Measurements from ENCODE around the gene UMODL1.
A peak's percentile ranks its signal among the peaks of the same experiment; 100 is the strongest.
"Not testable (repeated sequence)": the region's sequence is repeated elsewhere in the genome, so short reads cannot be mapped to it uniquely, and the experiment has no call there.

Gene UMODL1

DNA sequence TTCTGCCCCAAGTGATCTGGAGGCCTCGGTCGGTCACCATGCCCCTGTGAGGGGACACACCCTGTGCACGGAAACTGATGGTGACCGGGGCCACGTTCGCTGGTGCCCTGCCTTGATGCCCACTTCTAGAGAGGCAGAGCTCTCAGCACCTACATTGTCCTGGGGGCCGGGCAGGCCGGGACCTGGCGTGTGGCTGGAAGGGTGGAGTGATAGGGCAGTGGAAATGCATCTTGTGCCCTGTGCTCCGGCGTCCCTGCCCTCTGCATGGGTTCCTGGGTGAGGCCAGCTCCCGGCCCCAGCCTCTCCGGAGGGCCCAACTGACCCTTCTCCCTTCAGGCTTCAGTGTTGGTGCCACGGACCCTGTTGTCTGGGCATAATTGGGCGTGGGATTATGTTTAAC lies 11.0 kb upstream of the UMODL1 start:
- DNase-seq (ENCODE audit: low read depth in 2 of 2), result no peak

DNA sequence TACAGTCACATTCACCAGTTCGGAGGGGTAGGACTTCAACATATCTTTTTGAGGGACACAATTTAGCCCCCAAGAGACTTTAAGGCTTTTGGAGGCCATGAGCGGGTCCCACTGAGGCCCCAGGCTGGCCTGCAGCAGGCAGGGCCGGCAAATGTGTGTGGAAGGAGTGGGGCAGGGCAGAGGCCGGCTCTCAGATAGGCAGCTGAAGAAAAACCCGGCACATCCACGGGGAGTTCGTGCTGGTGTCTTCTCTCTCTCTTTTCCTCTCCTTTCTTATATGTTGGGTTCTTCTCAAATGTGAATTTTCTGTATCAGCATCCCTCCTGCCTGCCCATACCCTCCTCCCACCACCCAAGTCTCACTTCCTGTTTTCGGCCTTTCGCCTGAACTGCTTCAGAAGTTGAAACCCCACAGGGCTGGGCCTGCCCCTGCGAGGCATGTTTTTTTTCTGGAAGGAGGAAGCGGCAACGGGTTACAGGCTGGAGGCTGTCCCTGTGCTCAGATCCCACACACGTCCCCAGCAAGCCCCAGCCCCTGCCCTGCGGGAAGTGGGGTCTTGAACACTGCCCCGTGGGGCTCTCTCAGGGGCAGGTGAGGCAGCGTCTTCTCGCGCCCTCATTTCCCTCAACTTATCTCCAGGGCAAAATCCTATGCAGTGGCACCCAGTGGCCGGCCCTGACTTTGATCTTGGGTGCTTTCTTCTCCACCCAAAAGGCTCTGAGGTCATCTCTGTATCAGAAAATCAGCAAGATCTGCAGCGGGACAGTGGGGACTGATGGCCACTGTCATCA lies 9.7 kb upstream of the UMODL1 start:
- no peak for DNase-seq (ENCODE audit: low read depth in 2 of 2)

GRCh38 chr21:42061986-42062235 lies 9.2 kb upstream of the UMODL1 start:
- DNase-seq (ENCODE audit: low read depth in 2 of 2), result no peak

- DNase-seq (ENCODE audit: low read depth in 2 of 2), result peak; percentile 57 to 76
These were observed 8.7 kb upstream of the UMODL1 start for GRCh38 chr21:42062236-42063022.

- no peak for DNase-seq (ENCODE audit: low read depth in 2 of 2)
These were observed 7.9 kb upstream of the UMODL1 start for GRCh38 chr21:42063191-42063570.

GRCh38 chr21:42063571-42064521 lies 7.3 kb upstream of the UMODL1 start:
- DNase-seq (ENCODE audit: low read depth in 2 of 2), result no peak

DNA sequence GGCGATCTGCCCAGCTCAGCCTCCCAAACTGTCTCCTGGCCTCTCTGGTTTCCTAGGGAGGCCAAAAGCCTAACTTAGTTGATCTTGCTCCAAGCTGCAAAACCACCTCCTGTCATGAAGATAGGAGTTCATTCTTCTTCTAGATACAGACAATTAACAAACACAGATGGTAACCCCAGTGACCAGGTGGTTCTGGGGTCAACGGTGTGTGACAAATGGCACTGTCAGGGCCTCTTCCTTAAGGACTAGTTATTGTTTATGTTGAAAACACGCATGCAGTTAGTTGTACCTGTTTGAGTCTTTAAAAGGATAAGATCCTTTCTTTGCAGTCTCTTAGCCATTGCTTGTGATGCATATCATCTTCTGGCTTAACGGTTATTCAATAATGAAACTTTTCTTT lies 4.6 kb upstream of the UMODL1 start:
- no peak for DNase-seq (ENCODE audit: low read depth in 2 of 2)

- no peak for DNase-seq (ENCODE audit: low read depth in 2 of 2)
These were observed 3.4 kb upstream of the UMODL1 start for GRCh38 chr21:42067531-42068255.

GRCh38 chr21:42068256-42068545 lies 2.9 kb upstream of the UMODL1 start:
- no peak for DNase-seq (ENCODE audit: low read depth in 2 of 2)

DNA sequence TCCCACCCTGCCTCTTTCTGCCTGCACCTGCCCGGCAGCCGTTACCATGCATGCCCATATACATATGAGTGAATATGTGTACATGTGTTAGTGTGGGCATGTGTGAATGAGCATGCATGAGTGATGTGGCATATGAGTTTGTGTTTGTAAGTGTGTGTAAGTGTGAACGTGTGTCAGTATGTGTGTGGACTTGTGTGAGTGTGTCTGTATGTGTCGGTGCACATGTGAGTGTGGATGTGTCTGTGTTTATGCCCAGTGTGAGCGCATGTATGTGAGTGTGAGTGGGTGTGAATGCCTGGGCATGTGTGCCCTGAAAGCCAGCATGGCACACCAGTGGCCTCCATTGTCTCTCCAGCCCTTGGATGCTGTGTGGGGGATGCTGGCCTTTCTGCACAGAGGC lies 2.5 kb upstream of the UMODL1 start:
- DNase-seq (ENCODE audit: low read depth in 2 of 2), result no peak

GRCh38 chr21:42069327-42069726 lies 1.8 kb upstream of the UMODL1 start:
- no peak for DNase-seq (ENCODE audit: low read depth in 2 of 2)

DNA sequence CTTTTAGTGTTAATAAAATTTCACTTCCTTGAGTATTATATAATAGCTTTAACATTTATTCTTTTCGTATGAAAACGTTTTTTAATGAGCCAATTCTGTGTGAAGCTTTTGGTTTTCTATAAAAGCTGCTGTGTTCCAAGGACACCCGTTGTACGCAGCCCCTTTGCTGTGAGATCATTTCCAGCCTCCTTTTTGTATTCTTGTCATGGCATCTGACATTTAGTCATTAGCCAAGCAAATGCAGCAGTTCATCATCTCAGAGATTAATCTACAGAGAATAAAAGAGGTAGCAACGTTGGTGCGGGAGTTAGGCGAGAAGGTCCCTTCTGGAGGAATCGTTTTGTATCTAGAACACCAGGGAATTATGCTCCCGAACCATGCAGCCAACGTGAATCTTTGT lies 1.3 kb upstream of the UMODL1 start:
- no peak for DNase-seq (ENCODE audit: low read depth in 2 of 2)

GRCh38 chr21:42073145-42074099 lies 2.3 kb downstream of the UMODL1 start:
- DNase-seq (ENCODE audit: low read depth in 2 of 2), result no peak

GRCh38 chr21:42075686-42076471 lies 4.8 kb downstream of the UMODL1 start:
- no peak for DNase-seq (ENCODE audit: low read depth in 2 of 2)

- not testable (repeated sequence) for DNase-seq (ENCODE audit: low read depth in 2 of 2)
These were observed 6.6 kb downstream of the UMODL1 start for GRCh38 chr21:42077685-42078238.

DNA sequence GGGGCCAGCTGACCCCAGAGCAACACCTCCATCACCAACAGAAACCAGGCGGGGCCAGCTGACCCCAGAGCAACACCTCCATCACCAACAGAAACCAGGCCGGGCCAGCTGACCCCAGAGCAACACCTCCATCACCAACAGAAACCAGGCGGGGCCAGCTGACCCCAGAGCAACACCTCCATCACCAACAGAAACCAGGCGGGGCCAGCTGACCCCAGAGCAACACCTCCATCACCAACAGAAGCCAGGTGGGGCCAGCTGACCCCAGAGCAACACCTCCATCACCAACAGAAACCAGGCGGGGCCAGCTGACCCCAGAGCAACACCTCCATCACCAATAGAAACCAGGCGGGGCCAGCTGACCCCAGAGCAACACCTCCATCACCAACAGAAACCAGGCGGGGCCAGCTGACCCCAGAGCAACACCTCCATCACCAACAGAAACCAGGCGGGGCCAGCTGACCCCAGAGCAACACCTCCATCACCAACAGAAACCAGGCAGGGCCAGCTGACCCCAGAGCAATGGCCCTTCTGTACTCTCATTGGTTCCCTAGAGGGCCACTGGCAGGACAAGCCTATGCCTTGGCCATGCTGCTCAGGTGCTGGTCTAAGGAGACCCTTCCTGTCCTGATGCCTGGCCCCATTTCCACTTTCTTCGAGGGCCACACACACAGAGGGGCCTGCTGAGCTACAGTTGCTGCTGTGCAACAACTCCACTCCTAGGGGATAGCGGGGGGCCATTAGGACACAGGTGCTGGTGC lies 7.3 kb downstream of the UMODL1 start:
- DNase-seq (ENCODE audit: low read depth in 2 of 2), result not testable (repeated sequence)

DNA sequence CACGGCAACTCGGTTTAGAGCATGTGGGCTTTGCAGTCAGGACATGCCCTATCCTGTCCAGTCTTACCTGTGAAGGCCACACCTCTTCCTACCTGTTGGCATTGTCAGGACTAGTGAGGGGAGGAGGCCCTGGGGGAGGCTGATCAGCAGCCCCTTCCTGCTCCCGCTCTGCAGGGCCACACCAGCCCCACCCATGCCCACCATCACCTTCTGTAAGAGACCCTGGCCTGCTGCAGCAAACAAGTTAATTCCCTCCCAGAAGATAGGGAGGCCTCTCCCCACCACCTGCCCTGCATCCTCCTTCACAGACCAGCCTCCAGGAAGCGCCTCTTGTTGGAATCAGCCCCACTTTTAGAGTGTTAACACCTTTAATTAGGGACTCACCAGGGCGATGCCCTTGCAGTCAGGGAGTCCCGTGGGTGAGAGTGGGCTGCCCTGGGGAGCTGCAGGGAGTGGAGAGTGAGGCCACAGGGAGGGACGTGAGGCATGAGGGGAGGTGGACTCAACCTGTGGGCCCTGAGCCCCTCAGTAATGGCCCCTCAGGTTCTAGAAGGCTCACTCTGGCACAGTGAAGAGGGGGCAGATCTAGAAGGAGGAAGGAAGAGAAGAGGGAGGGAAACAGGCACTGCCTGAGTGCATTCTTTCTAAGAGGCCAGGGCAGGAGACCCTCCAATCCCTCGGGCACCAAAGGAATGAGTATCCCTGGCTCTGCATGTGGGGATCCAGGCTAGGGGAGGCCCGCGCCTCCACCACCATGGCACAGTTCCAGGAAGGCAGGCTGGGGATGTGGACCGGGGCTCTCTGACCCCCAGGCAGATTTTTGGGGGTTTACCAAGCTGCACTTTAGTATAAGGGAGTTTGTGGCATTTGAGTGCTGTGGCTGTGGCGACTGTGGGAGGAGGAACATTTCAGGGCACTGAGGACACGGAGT lies 8.2 kb downstream of the UMODL1 start:
- DNase-seq (ENCODE audit: low read depth in 2 of 2), result no peak

Measured in stimulated activated CD8-positive, alpha-beta memory T cell treated with anti-CD3 and anti-CD28 coated beads, Interleukin-2, amount 100 ng/mL, for 1 hour (primary cell).